ENCODE results near the gene GSK3A.

DNA sequence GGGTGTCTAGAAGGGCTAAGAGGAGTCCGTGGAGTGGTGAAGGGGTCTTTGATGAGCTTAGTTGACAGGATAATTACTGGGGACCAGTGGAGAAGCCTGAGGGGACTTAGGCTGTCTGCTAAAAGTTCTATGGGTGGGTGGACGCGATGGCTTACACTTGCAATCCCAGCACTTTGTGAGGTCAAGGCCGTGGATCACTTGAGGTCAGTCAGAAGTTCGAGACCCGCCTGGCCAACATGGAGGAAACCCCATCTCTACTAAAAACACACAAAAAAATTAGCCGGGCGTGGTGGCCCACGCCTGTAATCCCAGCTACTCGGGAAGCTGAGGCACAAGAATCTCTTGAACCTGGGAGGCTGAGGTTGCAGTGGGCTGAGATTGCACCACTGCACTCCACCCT, 2.8 kb upstream of the GSK3A start:
- no peak for TF ChIP-seq CTCF (IDR thresholded peaks at IDR 0.05)
- TF ChIP-seq POLR2AphosphoS5 (IDR thresholded peaks at IDR 0.05; ENCODE audit: low read depth, low read length): no peak
- no peak for TF ChIP-seq REST (IDR thresholded peaks at IDR 0.05; ENCODE audit: insufficient read depth in 1 of 2, low read depth in 2 of 2, low read length in 1 of 2)

Measured in Panc1 (cell line).